Natural killer cell (primary cell): ENCODE data around the gene NFIC. TPM values are rescaled to one million over a fixed set of nuclear protein-coding genes. Genes with fewer than 3 reads are reported as not detected.
A peak's percentile ranks its signal among the peaks of the same experiment; 100 is the strongest.

Source experiments
- ATAC-seq, 3 donors: fragments of 150-1000 bp in 2 of 3; fragments of 200-7000 bp in 1 of 3; cut with Tn5 transposase; 1 replicate in 1 of 3; 2 replicates in 2 of 3; pipeline ENCODE4 v1.10.0; 2021; ENCODE audit warnings: mild to moderate bottlenecking in 2 of 3, moderate library complexity in 2 of 3
- DNase-seq, 2 donors: peaks; one replicate each; pipeline versions ENCODE4 v3.0.0 to v3.0.0-alpha.2; 2013 to 2021; ENCODE audit warnings: mixed read lengths in 1 of 2
- H3K27ac ChIP-seq: one replicate; pipeline ENCODE4 v1.5.1; 2013; ENCODE audit warnings: mild to moderate bottlenecking, low read length
- H3K27me3 ChIP-seq: one replicate; pipeline ENCODE4 v1.6.1; 2013; ENCODE audit warnings: low read length; ENCODE audit not compliant: control insufficient read depth, insufficient read depth
- H3K36me3 ChIP-seq: one replicate; pipeline ENCODE4 v1.6.1; 2013; ENCODE audit warnings: low read length; ENCODE audit not compliant: control insufficient read depth, insufficient read depth
- H3K4me1 ChIP-seq: one replicate; pipeline ENCODE4 v1.6.1; 2013; ENCODE audit warnings: low read length; ENCODE audit not compliant: control insufficient read depth, insufficient read depth
- H3K4me3 ChIP-seq: one replicate; pipeline ENCODE4 v1.5.1; 2013; ENCODE audit warnings: low read length
- H3K9me3 ChIP-seq: one replicate; pipeline ENCODE4 v1.6.1; 2013; ENCODE audit warnings: low read length; ENCODE audit not compliant: control insufficient read depth, insufficient read depth
- H3K27ac Mint-ChIP-seq, 2 donors: one replicate each; pipeline ENCODE4 v1.8.0; 2022; ENCODE audit warnings: mild to moderate bottlenecking in 2 of 2, mixed read lengths in 2 of 2, moderate library complexity in 1 of 2
- H3K27me3 Mint-ChIP-seq, 2 donors: one replicate each; pipeline ENCODE4 v1.8.0; 2022; ENCODE audit warnings: low read depth in 2 of 2, mixed read lengths in 2 of 2
- H3K36me3 Mint-ChIP-seq: one replicate; pipeline ENCODE4 v1.8.0; 2022; ENCODE audit warnings: mixed read lengths
- H3K4me1 Mint-ChIP-seq, 2 donors: one replicate each; pipeline ENCODE4 v1.8.0; 2022; ENCODE audit warnings: mixed read lengths in 2 of 2
- H3K4me3 Mint-ChIP-seq: one replicate; pipeline ENCODE4 v1.8.0; 2022; ENCODE audit warnings: mild to moderate bottlenecking, moderate library complexity, mixed read lengths
- H3K9me3 Mint-ChIP-seq, 2 donors: one replicate each; pipeline ENCODE4 v1.8.0; 2022; ENCODE audit warnings: mixed read lengths in 2 of 2
- CTCF ChIP-seq: fragments of 200-600 bp; IDR thresholded peaks from one replicate; pipeline ENCODE4 v1.8.0; 2022; ENCODE audit warnings: antibody characterized with exemption
- WGBS: methylation state at CpG from one replicate; pipeline ENCODE4 v1.1.7; 2013; ENCODE audit warnings: missing lambda C conversion rate; ENCODE audit not compliant: insufficient coverage; 5-methylcytosine and 5-hydroxymethylcytosine counted together
- intact Hi-C: fragments of 100-400 bp; cut with micrococcal nuclease; formaldehyde crosslinking; loops from one replicate; pipeline ENCODE4 v1.14.2; 2022
- total RNA-seq, 4 donors: library from RNA; stranded (reverse); fragments of 120-200 nt in 1 of 4; gene quantifications; one replicate each; pipeline versions ENCODE4 v1.2.3 to v1.2.4, GENCODE V29; 2013 to 2022

NFIC gene
- total RNA-seq, 3 donors from 2014 or later (not counting 1 experiment from before 2014, with no cell fraction given), result 18.5 to 22.2 (median 20.6) TPM

- H3K36me3 Mint-ChIP-seq, result no peaks in the 10 kb centered on the region
- H3K4me3 Mint-ChIP-seq, result peak within 1 kb of the TSS; percentile 94
- no peaks in the 10 kb centered on the region for H3K9me3 Mint-ChIP-seq
- no peaks in the 10 kb centered on the region for H3K27me3 Mint-ChIP-seq
- peaks cover 8% of the 10 kb centered on the region for H3K36me3 ChIP-seq
- H3K4me1 Mint-ChIP-seq, result peaks cover 17 to 29% of the 10 kb centered on the region in 2 donors
- intact Hi-C loops, result no loop called here
- peak; percentile 81 to 93 (median 89) for ATAC-seq
- no peaks in the 10 kb centered on the region for H3K9me3 ChIP-seq
- under 1% methylated on average over 51 of the region's 52 CpGs for WGBS
- peaks cover 22% of the 10 kb centered on the region for H3K4me1 ChIP-seq
- no peak for TF ChIP-seq CTCF
- DNase-seq, result peak; percentile 95 to 98
- peak within 1 kb of the TSS; percentile 89 for H3K27ac ChIP-seq
- no peaks in the 10 kb centered on the region for H3K27me3 ChIP-seq
- H3K27ac Mint-ChIP-seq, result peak within 1 kb of the TSS; percentile 99
- peak within 1 kb of the TSS; percentile 80 for H3K4me3 ChIP-seq
These were observed 134.2 kb downstream of the NFIC start, which contains the start of gene DOHH for GRCh38 chr19:3500429-3501101. Gene DOHH (minus strand): TSS chr19:3500674. CDS start chr19:3496814, 3,860 bp downstream.

GRCh38 chr19:3501780-3502179, 135.4 kb downstream of the NFIC start:
- H3K4me1 ChIP-seq, result peaks cover 27% of the 10 kb centered on the region
- H3K36me3 Mint-ChIP-seq, result no peaks in the 10 kb centered on the region
- DNase-seq (no peak), ATAC-seq (no peak)
- H3K9me3 Mint-ChIP-seq, result no peaks in the 10 kb centered on the region
- H3K27ac Mint-ChIP-seq, result no peak overlapping the region
- no peaks in the 10 kb centered on the region for H3K9me3 ChIP-seq
- H3K4me1 Mint-ChIP-seq, result peaks cover 24 to 37% of the 10 kb centered on the region in 2 donors
- H3K27me3 ChIP-seq, result no peaks in the 10 kb centered on the region
- H3K36me3 ChIP-seq, result no peaks in the 10 kb centered on the region
- H3K27ac ChIP-seq, result no peak overlapping the region
- no peaks in the 10 kb centered on the region for H3K27me3 Mint-ChIP-seq
- TF ChIP-seq CTCF, result no peak
- intact Hi-C loops, result no loop called here
- 98% methylated on average over 3 of the region's 3 CpGs for WGBS
- H3K4me3 Mint-ChIP-seq, result no peak overlapping the region
- no peak overlapping the region for H3K4me3 ChIP-seq

DNA sequence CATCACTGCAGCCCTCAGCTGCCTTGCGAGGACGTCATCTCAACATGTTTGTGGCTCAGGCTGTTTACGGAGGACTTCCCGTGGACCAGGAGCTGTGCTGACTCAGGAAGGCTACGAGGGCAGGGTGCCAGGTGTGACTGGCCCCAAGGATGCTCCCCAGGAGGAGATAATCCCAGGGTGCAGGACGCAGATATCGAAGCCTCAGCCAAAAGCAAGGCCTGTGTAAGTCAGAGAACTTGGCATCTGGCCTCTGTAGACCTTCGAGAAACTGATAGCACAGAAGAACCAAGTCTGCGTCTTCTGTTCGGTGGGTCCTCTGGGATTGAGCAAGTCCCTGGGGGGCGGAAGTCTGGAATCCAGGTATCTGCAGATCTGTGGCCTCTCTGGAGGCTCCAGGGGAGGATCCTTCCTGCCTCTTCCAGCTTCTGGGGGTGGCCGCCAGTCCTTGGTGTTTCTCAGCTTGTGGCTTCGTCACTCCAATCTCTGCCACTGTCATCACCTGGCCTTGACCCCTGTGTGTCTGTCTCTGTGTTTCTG, 136.7 kb downstream of the NFIC start:
- Histone ChIP-seq H3K9me3 (no peaks in the 10 kb centered on the region), H3K36me3 (no peaks in the 10 kb centered on the region), H3K4me1 (peaks cover 39% of the 10 kb centered on the region), H3K27ac (no peak overlapping the region), H3K4me3 (no peak overlapping the region), H3K27me3 (no peaks in the 10 kb centered on the region)
- DNase-seq (no peak), ATAC-seq (no peak)
- intact Hi-C loops, result no loop called here
- 89% methylated on average over 13 of the region's 13 CpGs for WGBS
- H3K27me3 Mint-ChIP-seq, result no peaks in the 10 kb centered on the region
- no peak for TF ChIP-seq CTCF
- H3K36me3 Mint-ChIP-seq, result no peaks in the 10 kb centered on the region
- peaks cover 34 to 42% of the 10 kb centered on the region in 2 donors for H3K4me1 Mint-ChIP-seq
- H3K9me3 Mint-ChIP-seq, result no peaks in the 10 kb centered on the region
- H3K4me3 Mint-ChIP-seq, result no peak overlapping the region
- H3K27ac Mint-ChIP-seq, result peak overlapping the region in 1 of 2 donors; percentile 98
